ENCODE results near the gene GPR22. TPM values are rescaled to one million over a fixed set of nuclear protein-coding genes. Genes with fewer than 3 reads are reported as not detected.

Gene GPR22
- total RNA-seq, result under 0.01 TPM

DNA sequence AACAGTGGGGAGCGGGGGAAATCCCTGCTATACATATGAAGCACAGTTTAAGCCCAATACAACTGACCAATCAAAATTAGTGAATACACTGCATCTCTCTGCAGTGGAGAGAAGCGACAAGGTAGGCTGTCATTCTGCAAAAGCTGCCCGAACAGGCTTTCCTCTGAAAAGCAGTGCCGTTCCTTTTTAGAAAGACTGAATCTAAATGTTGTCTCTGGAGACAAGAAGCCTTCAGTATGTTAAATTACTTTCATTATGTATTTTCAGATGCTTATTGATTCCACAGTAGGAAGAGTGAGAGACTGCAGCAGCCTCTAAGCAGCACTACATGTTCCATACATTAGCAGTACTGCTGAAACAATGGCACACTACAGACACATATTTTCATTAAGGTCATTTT, at the start of gene GPR22:
TSS of gene GPR22 (plus strand) at position 129 of the 400 bp plus-strand sequence. CDS start 4,004 bp downstream, outside the sequence.
- no peak within 1 kb of the TSS for H3K9ac ChIP-seq (ENCODE audit: low read depth in 1 of 3, low read length in 3 of 3)
- H3K36me3 ChIP-seq (ENCODE audit: control insufficient read depth in 3 of 3, insufficient read depth in 3 of 3, low read length in 3 of 3), result no peaks in the 10 kb centered on the region
- no peaks in the 10 kb centered on the region for H3K27me3 ChIP-seq (ENCODE audit: control insufficient read depth in 3 of 3, insufficient read depth in 3 of 3, low read length in 3 of 3)
- no peaks in the 10 kb centered on the region for H3K9me3 ChIP-seq (ENCODE audit: control insufficient read depth in 3 of 3, low read length in 3 of 3)
- H3K4me1 ChIP-seq (ENCODE audit: control insufficient read depth in 3 of 3, insufficient read depth in 3 of 3, low read length in 3 of 3), result no peaks in the 10 kb centered on the region
- H3K27ac ChIP-seq (ENCODE audit: low read depth, low read length), result no peak within 1 kb of the TSS
- H3K4me3 ChIP-seq (ENCODE audit: low read length in 3 of 3), result no peak within 1 kb of the TSS

DNA sequence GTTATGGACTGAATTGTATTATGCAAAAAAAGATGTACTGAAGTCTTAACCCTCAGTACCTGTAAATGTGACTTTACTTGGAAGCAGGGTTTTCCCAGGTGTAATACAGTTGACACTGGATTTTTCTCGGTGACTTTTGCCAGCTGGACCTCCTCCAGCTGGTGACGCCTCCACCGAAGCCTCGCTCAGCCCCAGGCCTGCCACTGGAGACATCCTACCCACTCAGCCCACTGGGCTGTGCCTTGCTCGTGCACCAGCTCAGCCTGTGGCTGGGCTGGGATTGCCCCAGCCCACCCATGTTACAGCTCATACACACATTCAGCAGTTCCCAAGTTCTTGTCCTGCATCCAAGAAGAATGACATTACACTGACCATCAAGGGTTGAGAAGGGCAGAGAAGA, 42.4 kb upstream of the GPR22 start:
- no peaks in the 10 kb centered on the region for H3K27me3 ChIP-seq (ENCODE audit: control insufficient read depth in 3 of 3, insufficient read depth in 3 of 3, low read length in 3 of 3)
- peak overlapping the region in 2 of 3 donors; percentile 3 to 30 for H3K4me3 ChIP-seq (ENCODE audit: low read length in 3 of 3)
- peaks cover 0 to 7% (median 4%) of the 10 kb centered on the region in 3 donors for H3K4me1 ChIP-seq (ENCODE audit: control insufficient read depth in 3 of 3, insufficient read depth in 3 of 3, low read length in 3 of 3)
- H3K9me3 ChIP-seq (ENCODE audit: control insufficient read depth in 3 of 3, low read length in 3 of 3), result no peaks in the 10 kb centered on the region
- H3K36me3 ChIP-seq (ENCODE audit: control insufficient read depth in 3 of 3, insufficient read depth in 3 of 3, low read length in 3 of 3), result no peaks in the 10 kb centered on the region
- no peak overlapping the region for H3K27ac ChIP-seq (ENCODE audit: low read depth, low read length)
- no peak overlapping the region for H3K9ac ChIP-seq (ENCODE audit: low read depth in 1 of 3, low read length in 3 of 3)

GRCh38 chr7:107428642-107429041, 41.2 kb upstream of the GPR22 start:
- H3K4me1 ChIP-seq (ENCODE audit: control insufficient read depth in 3 of 3, insufficient read depth in 3 of 3, low read length in 3 of 3), result peaks cover 0 to 7% (median 4%) of the 10 kb centered on the region in 3 donors
- H3K27ac ChIP-seq (ENCODE audit: low read depth, low read length), result no peak overlapping the region

DNA sequence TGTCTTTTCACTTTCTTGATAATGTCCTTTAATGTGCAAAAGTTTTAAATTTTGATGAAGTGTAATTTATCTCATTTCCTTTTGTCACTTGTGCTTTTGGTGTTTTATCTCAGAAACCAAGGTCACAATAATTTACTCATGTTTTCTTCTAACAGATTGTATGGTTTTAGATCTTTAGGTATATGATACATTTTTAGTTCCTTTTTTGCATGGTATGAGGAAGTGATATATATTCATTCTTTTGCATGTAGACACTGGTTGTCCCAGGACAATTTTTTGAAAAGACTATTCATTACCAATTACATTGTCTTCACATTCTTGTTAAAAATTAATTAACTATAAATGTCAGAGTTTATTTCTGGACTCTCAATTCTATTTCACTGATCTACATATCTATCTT, 39.8 kb upstream of the GPR22 start:
- H3K4me1 ChIP-seq (ENCODE audit: control insufficient read depth in 3 of 3, insufficient read depth in 3 of 3, low read length in 3 of 3), result peaks cover 0 to 7% (median 4%) of the 10 kb centered on the region in 3 donors
- H3K9me3 ChIP-seq (ENCODE audit: control insufficient read depth in 3 of 3, low read length in 3 of 3), result peaks cover 0 to 3% (median 0%) of the 10 kb centered on the region in 3 donors
- H3K27me3 ChIP-seq (ENCODE audit: control insufficient read depth in 3 of 3, insufficient read depth in 3 of 3, low read length in 3 of 3), result no peaks in the 10 kb centered on the region
- no peaks in the 10 kb centered on the region for H3K36me3 ChIP-seq (ENCODE audit: control insufficient read depth in 3 of 3, insufficient read depth in 3 of 3, low read length in 3 of 3)
- no peak overlapping the region for H3K27ac ChIP-seq (ENCODE audit: low read depth, low read length)
- H3K4me3 ChIP-seq (ENCODE audit: low read length in 3 of 3), result no peak overlapping the region
- H3K9ac ChIP-seq (ENCODE audit: low read depth in 1 of 3, low read length in 3 of 3), result no peak overlapping the region

More at GRCh38 chr7:107428642-107429041, 41.2 kb upstream of the GPR22 start:
- Histone ChIP-seq H3K9me3 (ENCODE audit: control insufficient read depth in 3 of 3, low read length in 3 of 3) (peaks cover 0 to 3% (median 0%) of the 10 kb centered on the region in 3 donors), H3K27me3 (ENCODE audit: control insufficient read depth in 3 of 3, insufficient read depth in 3 of 3, low read length in 3 of 3) (no peaks in the 10 kb centered on the region), H3K36me3 (ENCODE audit: control insufficient read depth in 3 of 3, insufficient read depth in 3 of 3, low read length in 3 of 3) (no peaks in the 10 kb centered on the region), H3K4me3 (ENCODE audit: low read length in 3 of 3) (no peak overlapping the region), H3K9ac (ENCODE audit: low read depth in 1 of 3, low read length in 3 of 3) (no peak overlapping the region)

GRCh38 chr7:107432261-107432660, 37.6 kb upstream of the GPR22 start:
- no peak overlapping the region for H3K4me3 ChIP-seq (ENCODE audit: low read length in 3 of 3)
- H3K27ac ChIP-seq (ENCODE audit: low read depth, low read length), result no peak overlapping the region
- H3K9me3 ChIP-seq (ENCODE audit: control insufficient read depth in 3 of 3, low read length in 3 of 3), result peaks cover 0 to 3% (median 0%) of the 10 kb centered on the region in 3 donors
- H3K36me3 ChIP-seq (ENCODE audit: control insufficient read depth in 3 of 3, insufficient read depth in 3 of 3, low read length in 3 of 3), result no peaks in the 10 kb centered on the region
- no peak overlapping the region for H3K9ac ChIP-seq (ENCODE audit: low read depth in 1 of 3, low read length in 3 of 3)
- H3K27me3 ChIP-seq (ENCODE audit: control insufficient read depth in 3 of 3, insufficient read depth in 3 of 3, low read length in 3 of 3), result no peaks in the 10 kb centered on the region
- H3K4me1 ChIP-seq (ENCODE audit: control insufficient read depth in 3 of 3, insufficient read depth in 3 of 3, low read length in 3 of 3), result peaks cover 0 to 7% (median 4%) of the 10 kb centered on the region in 3 donors

GRCh38 chr7:107435749-107436148, 34.1 kb upstream of the GPR22 start:
- Histone ChIP-seq H3K36me3 (ENCODE audit: control insufficient read depth in 3 of 3, insufficient read depth in 3 of 3, low read length in 3 of 3) (no peaks in the 10 kb centered on the region), H3K27ac (ENCODE audit: low read depth, low read length) (no peak overlapping the region), H3K9ac (ENCODE audit: low read depth in 1 of 3, low read length in 3 of 3) (no peak overlapping the region), H3K9me3 (ENCODE audit: control insufficient read depth in 3 of 3, low read length in 3 of 3) (peaks cover 0 to 3% (median 0%) of the 10 kb centered on the region in 3 donors), H3K4me1 (ENCODE audit: control insufficient read depth in 3 of 3, insufficient read depth in 3 of 3, low read length in 3 of 3) (peaks cover 0 to 2% (median 0%) of the 10 kb centered on the region in 3 donors), H3K4me3 (ENCODE audit: low read length in 3 of 3) (no peak overlapping the region), H3K27me3 (ENCODE audit: control insufficient read depth in 3 of 3, insufficient read depth in 3 of 3, low read length in 3 of 3) (no peaks in the 10 kb centered on the region)

- Histone ChIP-seq H3K4me1 (ENCODE audit: control insufficient read depth in 3 of 3, insufficient read depth in 3 of 3, low read length in 3 of 3) (no peaks in the 10 kb centered on the region), H3K27ac (ENCODE audit: low read depth, low read length) (no peak overlapping the region), H3K9ac (ENCODE audit: low read depth in 1 of 3, low read length in 3 of 3) (no peak overlapping the region), H3K9me3 (ENCODE audit: control insufficient read depth in 3 of 3, low read length in 3 of 3) (no peaks in the 10 kb centered on the region), H3K27me3 (ENCODE audit: control insufficient read depth in 3 of 3, insufficient read depth in 3 of 3, low read length in 3 of 3) (no peaks in the 10 kb centered on the region), H3K4me3 (ENCODE audit: low read length in 3 of 3) (no peak overlapping the region), H3K36me3 (ENCODE audit: control insufficient read depth in 3 of 3, insufficient read depth in 3 of 3, low read length in 3 of 3) (no peaks in the 10 kb centered on the region)
Observed at GRCh38 chr7:107439025-107439424, 30.8 kb upstream of the GPR22 start.

GRCh38 chr7:107441581-107442422, 28.1 kb upstream of the GPR22 start:
- H3K27me3 ChIP-seq (ENCODE audit: control insufficient read depth in 3 of 3, insufficient read depth in 3 of 3, low read length in 3 of 3), result no peaks in the 10 kb centered on the region
- no peaks in the 10 kb centered on the region for H3K4me1 ChIP-seq (ENCODE audit: control insufficient read depth in 3 of 3, insufficient read depth in 3 of 3, low read length in 3 of 3)
- no peak overlapping the region for H3K4me3 ChIP-seq (ENCODE audit: low read length in 3 of 3)
- H3K9ac ChIP-seq (ENCODE audit: low read depth in 1 of 3, low read length in 3 of 3), result no peak overlapping the region
- no peaks in the 10 kb centered on the region for H3K36me3 ChIP-seq (ENCODE audit: control insufficient read depth in 3 of 3, insufficient read depth in 3 of 3, low read length in 3 of 3)
- no peaks in the 10 kb centered on the region for H3K9me3 ChIP-seq (ENCODE audit: control insufficient read depth in 3 of 3, low read length in 3 of 3)
- H3K27ac ChIP-seq (ENCODE audit: low read depth, low read length), result no peak overlapping the region

DNA sequence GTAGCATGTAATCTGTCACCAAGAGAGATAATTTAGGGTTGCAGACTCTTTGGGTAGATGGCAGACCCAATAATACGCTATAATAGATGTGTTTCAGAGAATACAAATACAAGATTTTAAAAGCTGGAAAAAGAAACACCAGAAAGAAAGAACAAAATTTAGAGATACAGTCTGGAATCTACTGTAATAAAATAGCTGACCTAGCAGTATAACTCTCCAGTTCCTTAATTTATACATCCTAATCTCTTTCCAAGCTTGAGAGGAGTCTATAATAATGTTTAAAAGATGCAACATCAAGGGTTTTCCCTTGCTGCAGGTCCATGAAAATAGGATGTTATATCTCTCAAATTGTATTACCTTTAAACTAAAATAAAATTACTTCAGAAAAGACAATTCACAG, 27.2 kb upstream of the GPR22 start:
- Histone ChIP-seq H3K9me3 (ENCODE audit: control insufficient read depth in 3 of 3, low read length in 3 of 3) (no peaks in the 10 kb centered on the region), H3K27ac (ENCODE audit: low read depth, low read length) (no peak overlapping the region), H3K9ac (ENCODE audit: low read depth in 1 of 3, low read length in 3 of 3) (no peak overlapping the region), H3K4me1 (ENCODE audit: control insufficient read depth in 3 of 3, insufficient read depth in 3 of 3, low read length in 3 of 3) (no peaks in the 10 kb centered on the region), H3K27me3 (ENCODE audit: control insufficient read depth in 3 of 3, insufficient read depth in 3 of 3, low read length in 3 of 3) (no peaks in the 10 kb centered on the region), H3K36me3 (ENCODE audit: control insufficient read depth in 3 of 3, insufficient read depth in 3 of 3, low read length in 3 of 3) (no peaks in the 10 kb centered on the region), H3K4me3 (ENCODE audit: low read length in 3 of 3) (no peak overlapping the region)

DNA sequence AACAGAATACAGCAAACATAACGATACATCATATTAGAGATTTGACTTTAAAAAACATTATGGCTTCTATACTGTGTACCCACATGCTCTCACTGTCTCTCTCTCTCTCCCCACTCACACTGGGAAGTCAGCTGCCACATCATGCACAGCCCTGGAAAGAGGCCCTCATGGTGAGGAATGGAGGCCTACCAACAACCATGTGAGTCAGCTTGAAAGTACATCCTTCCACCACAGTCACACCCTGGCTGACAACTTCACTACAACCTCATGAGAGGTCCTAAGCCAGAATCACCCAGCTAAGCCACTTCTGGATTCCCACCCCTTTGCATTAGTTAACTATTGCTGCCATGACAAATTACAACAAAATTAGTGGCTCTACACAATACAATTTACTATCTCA, 23.3 kb upstream of the GPR22 start:
- Histone ChIP-seq H3K27ac (ENCODE audit: low read depth, low read length) (no peak overlapping the region), H3K9me3 (ENCODE audit: control insufficient read depth in 3 of 3, low read length in 3 of 3) (no peaks in the 10 kb centered on the region), H3K27me3 (ENCODE audit: control insufficient read depth in 3 of 3, insufficient read depth in 3 of 3, low read length in 3 of 3) (no peaks in the 10 kb centered on the region)

More for the DNA sequence above, 23.3 kb upstream of the GPR22 start:
- no peak overlapping the region for H3K4me3 ChIP-seq (ENCODE audit: low read length in 3 of 3)
- no peaks in the 10 kb centered on the region for H3K36me3 ChIP-seq (ENCODE audit: control insufficient read depth in 3 of 3, insufficient read depth in 3 of 3, low read length in 3 of 3)
- no peaks in the 10 kb centered on the region for H3K4me1 ChIP-seq (ENCODE audit: control insufficient read depth in 3 of 3, insufficient read depth in 3 of 3, low read length in 3 of 3)
- H3K9ac ChIP-seq (ENCODE audit: low read depth in 1 of 3, low read length in 3 of 3), result no peak overlapping the region

Data from skeletal muscle tissue (tissue), 4 donors.